Measurements from ENCODE around the gene KATNIP.

DNA sequence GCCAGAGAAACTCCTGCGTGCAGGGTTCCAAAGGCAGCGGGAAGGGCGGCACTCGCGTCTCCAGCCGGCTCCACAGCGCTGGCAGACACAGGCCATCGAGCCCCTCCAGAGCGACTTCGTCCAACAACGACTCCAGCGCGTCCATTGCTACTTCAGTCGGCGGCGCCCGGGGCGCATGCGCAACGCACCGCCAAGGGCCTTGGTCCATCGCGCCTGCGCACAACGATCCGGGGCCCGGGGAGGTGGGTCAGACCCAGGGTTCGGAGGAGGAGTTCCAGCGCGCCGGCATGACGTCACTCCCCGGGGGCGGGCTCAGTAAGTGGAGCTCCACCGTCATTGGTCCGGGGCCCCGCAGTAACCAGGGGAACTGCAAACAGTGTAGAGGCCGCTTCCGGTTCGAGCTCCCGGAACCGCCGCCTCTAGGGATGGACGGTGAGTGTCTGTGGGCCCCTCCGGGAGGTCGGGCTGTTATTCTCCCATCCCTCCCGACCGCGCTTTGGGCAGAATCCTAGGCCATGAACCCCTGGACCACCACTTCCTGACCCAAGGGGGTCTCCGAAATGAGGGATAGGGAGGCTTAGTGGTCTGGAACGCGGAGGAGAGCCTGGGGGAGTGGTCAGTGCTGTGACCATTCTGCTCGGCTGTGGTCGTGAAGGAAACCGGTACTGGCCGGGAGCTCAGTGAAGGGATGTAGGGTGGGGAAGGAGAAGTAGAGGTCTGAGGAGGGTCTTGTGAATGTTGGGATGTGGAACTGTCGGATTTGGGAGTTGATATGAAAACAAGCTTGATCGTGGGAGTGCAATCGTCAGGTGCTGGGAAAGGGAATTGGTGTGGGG lies at the start of gene KATNIP, which contains the start of gene GTF3C1:
- TF ChIP-seq, protein P1, sequence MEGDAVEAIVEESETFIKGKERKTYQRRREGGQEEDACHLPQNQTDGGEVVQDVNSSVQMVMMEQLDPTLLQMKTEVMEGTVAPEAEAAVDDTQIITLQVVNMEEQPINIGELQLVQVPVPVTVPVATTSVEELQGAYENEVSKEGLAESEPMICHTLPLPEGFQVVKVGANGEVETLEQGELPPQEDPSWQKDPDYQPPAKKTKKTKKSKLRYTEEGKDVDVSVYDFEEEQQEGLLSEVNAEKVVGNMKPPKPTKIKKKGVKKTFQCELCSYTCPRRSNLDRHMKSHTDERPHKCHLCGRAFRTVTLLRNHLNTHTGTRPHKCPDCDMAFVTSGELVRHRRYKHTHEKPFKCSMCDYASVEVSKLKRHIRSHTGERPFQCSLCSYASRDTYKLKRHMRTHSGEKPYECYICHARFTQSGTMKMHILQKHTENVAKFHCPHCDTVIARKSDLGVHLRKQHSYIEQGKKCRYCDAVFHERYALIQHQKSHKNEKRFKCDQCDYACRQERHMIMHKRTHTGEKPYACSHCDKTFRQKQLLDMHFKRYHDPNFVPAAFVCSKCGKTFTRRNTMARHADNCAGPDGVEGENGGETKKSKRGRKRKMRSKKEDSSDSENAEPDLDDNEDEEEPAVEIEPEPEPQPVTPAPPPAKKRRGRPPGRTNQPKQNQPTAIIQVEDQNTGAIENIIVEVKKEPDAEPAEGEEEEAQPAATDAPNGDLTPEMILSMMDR (IDR thresholded peaks at IDR 0.05): no peak
- TF ChIP-seq EP300 (IDR thresholded peaks at IDR 0.05; ENCODE audit: borderline replicate concordance in 1 of 2, low read depth in 1 of 2, low read length in 1 of 2): no peak
- no peak for TF ChIP-seq RAD21 (IDR thresholded peaks at IDR 0.05; ENCODE audit: low read length)
- peak; percentile 79 for TF ChIP-seq YY1 (IDR thresholded peaks at IDR 0.05; ENCODE audit: low read depth)
- TF ChIP-seq, protein P2, sequence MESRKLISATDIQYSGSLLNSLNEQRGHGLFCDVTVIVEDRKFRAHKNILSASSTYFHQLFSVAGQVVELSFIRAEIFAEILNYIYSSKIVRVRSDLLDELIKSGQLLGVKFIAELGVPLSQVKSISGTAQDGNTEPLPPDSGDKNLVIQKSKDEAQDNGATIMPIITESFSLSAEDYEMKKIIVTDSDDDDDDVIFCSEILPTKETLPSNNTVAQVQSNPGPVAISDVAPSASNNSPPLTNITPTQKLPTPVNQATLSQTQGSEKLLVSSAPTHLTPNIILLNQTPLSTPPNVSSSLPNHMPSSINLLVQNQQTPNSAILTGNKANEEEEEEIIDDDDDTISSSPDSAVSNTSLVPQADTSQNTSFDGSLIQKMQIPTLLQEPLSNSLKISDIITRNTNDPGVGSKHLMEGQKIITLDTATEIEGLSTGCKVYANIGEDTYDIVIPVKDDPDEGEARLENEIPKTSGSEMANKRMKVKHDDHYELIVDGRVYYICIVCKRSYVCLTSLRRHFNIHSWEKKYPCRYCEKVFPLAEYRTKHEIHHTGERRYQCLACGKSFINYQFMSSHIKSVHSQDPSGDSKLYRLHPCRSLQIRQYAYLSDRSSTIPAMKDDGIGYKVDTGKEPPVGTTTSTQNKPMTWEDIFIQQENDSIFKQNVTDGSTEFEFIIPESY (IDR thresholded peaks at IDR 0.05; ENCODE audit: borderline replicate concordance, low read depth): no peak
- no peak for TF ChIP-seq JUND (IDR thresholded peaks at IDR 0.05)
- TF ChIP-seq, protein P3, sequence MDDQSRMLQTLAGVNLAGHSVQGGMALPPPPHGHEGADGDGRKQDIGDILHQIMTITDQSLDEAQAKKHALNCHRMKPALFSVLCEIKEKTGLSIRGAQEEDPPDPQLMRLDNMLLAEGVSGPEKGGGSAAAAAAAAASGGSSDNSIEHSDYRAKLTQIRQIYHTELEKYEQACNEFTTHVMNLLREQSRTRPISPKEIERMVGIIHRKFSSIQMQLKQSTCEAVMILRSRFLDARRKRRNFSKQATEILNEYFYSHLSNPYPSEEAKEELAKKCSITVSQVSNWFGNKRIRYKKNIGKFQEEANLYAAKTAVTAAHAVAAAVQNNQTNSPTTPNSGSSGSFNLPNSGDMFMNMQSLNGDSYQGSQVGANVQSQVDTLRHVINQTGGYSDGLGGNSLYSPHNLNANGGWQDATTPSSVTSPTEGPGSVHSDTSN (IDR thresholded peaks at IDR 0.05): no peak
- TF ChIP-seq, protein P4, sequence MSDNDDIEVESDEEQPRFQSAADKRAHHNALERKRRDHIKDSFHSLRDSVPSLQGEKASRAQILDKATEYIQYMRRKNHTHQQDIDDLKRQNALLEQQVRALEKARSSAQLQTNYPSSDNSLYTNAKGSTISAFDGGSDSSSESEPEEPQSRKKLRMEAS (IDR thresholded peaks at IDR 0.05; ENCODE audit: low read depth): peak; percentile 60

Data from SK-N-SH (cell line).